ENCODE results near the gene JAG1. TPM values are rescaled to one million over a fixed set of nuclear protein-coding genes. Genes with fewer than 3 reads are reported as not detected.

The JAG1 gene
- total RNA-seq, 1 donor from 2014 or later, result 70.3 TPM

DNA sequence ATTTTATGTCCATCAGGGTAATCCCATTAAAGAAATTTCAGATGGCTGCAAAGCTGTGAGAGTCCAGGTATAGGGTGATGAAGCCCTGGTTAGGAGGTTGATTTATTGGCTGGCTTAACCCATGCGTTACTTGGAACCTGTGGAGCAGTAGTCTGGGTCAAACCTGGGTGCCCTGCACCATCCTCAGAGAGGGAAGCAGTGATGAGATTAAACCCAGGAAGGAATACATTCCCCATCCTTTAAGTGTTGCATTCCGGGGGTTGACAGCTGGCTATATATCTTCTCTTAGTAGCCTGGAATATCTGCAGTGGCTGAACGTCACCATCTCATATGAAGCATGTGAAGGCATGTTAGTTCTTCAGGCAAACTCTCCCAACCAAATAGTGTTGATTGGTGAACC, 44.9 kb upstream of the JAG1 start:
- peaks cover 2% of the 10 kb centered on the region for H3K27me3 Mint-ChIP-seq (ENCODE audit: low read depth)
- no peaks in the 10 kb centered on the region for H3K9me3 Mint-ChIP-seq
- H3K36me3 Mint-ChIP-seq (ENCODE audit: low read depth), result no peaks in the 10 kb centered on the region
- H3K4me1 Mint-ChIP-seq, result peaks cover 30% of the 10 kb centered on the region
- no peak for DNase-seq (ENCODE audit: low read depth, low spot score)
- no peak overlapping the region for H3K27ac Mint-ChIP-seq (ENCODE audit: unreplicated experiment)
- TF ChIP-seq, protein P1, sequence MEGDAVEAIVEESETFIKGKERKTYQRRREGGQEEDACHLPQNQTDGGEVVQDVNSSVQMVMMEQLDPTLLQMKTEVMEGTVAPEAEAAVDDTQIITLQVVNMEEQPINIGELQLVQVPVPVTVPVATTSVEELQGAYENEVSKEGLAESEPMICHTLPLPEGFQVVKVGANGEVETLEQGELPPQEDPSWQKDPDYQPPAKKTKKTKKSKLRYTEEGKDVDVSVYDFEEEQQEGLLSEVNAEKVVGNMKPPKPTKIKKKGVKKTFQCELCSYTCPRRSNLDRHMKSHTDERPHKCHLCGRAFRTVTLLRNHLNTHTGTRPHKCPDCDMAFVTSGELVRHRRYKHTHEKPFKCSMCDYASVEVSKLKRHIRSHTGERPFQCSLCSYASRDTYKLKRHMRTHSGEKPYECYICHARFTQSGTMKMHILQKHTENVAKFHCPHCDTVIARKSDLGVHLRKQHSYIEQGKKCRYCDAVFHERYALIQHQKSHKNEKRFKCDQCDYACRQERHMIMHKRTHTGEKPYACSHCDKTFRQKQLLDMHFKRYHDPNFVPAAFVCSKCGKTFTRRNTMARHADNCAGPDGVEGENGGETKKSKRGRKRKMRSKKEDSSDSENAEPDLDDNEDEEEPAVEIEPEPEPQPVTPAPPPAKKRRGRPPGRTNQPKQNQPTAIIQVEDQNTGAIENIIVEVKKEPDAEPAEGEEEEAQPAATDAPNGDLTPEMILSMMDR (conservative IDR thresholded peaks at IDR 0.05), result no peak
- no peak overlapping the region for H3K4me3 Mint-ChIP-seq

DNA sequence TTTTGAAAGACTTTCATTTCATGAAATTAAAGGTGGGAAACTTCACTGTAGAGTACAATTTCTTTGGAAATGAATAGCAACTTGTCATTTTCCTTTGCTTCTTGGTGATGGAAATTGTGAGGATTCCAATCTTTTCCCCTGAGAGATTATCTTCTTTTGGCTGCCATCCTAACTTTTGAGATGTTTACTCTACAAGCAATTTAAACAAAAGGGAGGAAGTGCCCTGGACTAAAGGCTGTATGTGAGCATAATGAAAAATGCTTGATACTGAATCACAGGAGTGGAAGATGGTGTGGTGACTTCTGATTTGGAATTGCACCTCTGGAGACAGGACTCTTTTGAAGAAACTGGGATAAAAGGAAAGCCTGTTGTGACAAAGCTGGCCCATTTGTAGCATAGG, 43.1 kb upstream of the JAG1 start:
- no peaks in the 10 kb centered on the region for H3K9me3 Mint-ChIP-seq
- H3K4me3 Mint-ChIP-seq, result no peak overlapping the region
- H3K27me3 Mint-ChIP-seq (ENCODE audit: low read depth), result peaks cover 2% of the 10 kb centered on the region
- no peaks in the 10 kb centered on the region for H3K36me3 Mint-ChIP-seq (ENCODE audit: low read depth)
- no peak overlapping the region for H3K27ac Mint-ChIP-seq (ENCODE audit: unreplicated experiment)
- no peak for DNase-seq (ENCODE audit: low read depth, low spot score)
- TF ChIP-seq, protein P1 (conservative IDR thresholded peaks at IDR 0.05), result no peak
- H3K4me1 Mint-ChIP-seq, result peaks cover 36% of the 10 kb centered on the region

DNA sequence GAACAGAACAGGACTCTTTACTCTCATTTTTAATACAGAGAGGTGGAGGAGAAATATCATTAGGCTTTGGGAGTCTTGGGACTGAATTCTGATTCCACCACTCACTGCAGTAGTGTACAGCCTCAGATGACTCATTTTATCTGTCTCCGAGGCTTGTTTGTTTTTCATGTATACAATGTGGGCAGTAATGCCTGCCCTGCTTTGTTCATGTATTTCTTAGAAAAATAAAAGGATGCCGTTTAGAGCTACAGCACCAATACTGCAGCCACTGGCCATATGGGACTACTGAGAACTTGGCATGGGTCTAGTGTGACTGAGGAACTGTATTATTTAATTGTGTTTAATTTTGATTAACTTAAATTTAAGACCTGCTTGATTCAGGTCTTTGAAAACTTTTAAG, 41.2 kb upstream of the JAG1 start:
- no peak for DNase-seq (ENCODE audit: low read depth, low spot score)
- TF ChIP-seq, protein P1 (conservative IDR thresholded peaks at IDR 0.05), result no peak

DNA sequence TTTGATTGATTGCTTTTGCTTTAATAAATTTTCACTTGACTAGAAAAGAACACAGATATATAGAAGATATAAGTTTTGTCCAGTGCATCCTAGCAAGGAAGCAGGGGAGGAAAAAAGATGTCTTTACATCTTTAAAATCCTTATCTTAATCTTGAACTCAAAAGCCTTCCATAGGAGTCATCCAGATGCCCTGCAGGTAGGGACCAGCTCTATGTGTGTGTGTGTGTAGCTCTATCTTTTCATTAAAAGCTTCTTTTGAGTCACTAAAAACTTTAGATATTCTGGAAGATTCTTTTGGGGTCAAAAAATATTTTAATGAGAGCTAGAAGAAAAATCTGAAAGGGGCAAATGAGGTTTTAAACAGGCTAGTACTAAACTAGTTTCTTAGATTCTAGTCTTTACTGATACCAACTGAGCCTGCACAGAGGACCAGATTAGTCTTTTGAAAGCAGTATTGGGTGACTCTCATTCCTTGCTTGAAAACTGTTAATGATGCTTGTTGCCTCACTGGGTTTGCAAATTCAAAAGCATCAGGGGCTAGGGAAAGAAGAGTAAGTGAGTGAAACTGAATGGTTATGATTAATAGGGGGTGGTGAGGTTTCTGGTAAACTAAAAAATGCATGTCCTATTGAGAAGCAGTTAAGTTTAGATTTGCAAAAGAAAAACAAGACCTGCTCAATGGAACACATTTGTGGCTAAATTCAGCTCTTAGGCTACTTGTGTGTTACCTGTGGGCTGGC, 40.6 kb upstream of the JAG1 start:
- no peaks in the 10 kb centered on the region for H3K9me3 Mint-ChIP-seq
- H3K36me3 Mint-ChIP-seq (ENCODE audit: low read depth), result no peaks in the 10 kb centered on the region
- H3K27ac Mint-ChIP-seq (ENCODE audit: unreplicated experiment), result peak overlapping the region; percentile 10

More for the DNA sequence above, 41.2 kb upstream of the JAG1 start:
- Mint-ChIP-seq H3K27me3 (ENCODE audit: low read depth) (no peaks in the 10 kb centered on the region), H3K4me1 (peaks cover 41% of the 10 kb centered on the region), H3K36me3 (ENCODE audit: low read depth) (no peaks in the 10 kb centered on the region), H3K27ac (ENCODE audit: unreplicated experiment) (no peak overlapping the region), H3K9me3 (no peaks in the 10 kb centered on the region), H3K4me3 (no peak overlapping the region)

DNA sequence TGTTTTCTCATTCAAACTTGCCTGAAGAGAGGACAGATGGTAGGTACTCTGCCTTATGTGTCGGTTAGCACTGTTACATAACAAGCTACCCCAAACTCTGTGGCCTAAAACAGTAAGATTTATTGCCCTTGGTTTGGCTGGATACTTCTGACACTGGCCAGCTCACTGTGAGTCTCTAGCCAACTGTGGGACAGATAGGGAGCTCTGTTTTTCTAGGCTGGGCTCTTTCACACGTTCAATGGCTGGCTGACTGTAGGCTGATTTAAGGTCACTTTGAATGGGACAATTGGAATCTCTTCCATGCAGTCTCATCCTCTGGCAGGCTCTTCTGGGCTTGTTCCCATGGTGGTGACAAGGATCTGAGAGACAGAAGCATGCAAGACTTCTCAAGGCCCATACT, 39.4 kb upstream of the JAG1 start:
- H3K4me3 Mint-ChIP-seq, result no peak overlapping the region
- no peaks in the 10 kb centered on the region for H3K9me3 Mint-ChIP-seq
- TF ChIP-seq, protein P1 (conservative IDR thresholded peaks at IDR 0.05), result no peak
- H3K4me1 Mint-ChIP-seq, result peaks cover 41% of the 10 kb centered on the region
- no peaks in the 10 kb centered on the region for H3K36me3 Mint-ChIP-seq (ENCODE audit: low read depth)
- DNase-seq (ENCODE audit: low read depth, low spot score), result no peak
- H3K27ac Mint-ChIP-seq (ENCODE audit: unreplicated experiment), result no peak overlapping the region
- no peaks in the 10 kb centered on the region for H3K27me3 Mint-ChIP-seq (ENCODE audit: low read depth)

More for the DNA sequence above, 40.6 kb upstream of the JAG1 start:
- H3K4me1 Mint-ChIP-seq, result peaks cover 37% of the 10 kb centered on the region
- H3K27me3 Mint-ChIP-seq (ENCODE audit: low read depth), result no peaks in the 10 kb centered on the region
- no peak for DNase-seq (ENCODE audit: low read depth, low spot score)
- no peak overlapping the region for H3K4me3 Mint-ChIP-seq
- TF ChIP-seq, protein P1 (conservative IDR thresholded peaks at IDR 0.05), result no peak

Measured in neural crest cell (in vitro differentiated cells).